Cortex of kidney (tissue), 1 donor: ENCODE results near the gene MTM1.

Experiments
- DNase-seq: peaks from one replicate; lab custom pipeline; 2025; lab: John Stamatoyannopoulos, UW

MTM1 gene

DNA sequence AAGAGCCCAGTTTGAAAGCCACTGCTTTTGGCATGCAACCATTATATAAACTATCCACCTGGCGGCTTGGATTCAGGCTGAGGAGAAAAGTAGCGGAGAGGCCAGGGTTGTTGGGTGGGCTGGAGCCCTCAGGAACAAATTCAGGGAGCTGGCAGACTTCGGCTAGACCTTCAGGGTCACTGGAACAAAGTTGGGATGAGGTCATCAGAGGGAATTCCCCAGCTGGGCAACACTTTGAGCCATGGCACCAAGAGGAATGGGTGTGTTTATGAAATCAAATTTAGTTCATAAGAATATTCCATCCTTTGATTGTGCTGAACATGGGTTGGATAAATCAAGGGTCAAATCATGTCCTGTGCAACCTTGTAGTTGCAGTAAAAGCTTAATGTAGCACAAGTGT is 146.8 kb downstream of the MTM1 start:
- DNase-seq: no peak

GRCh38 chrX:150719621-150720020 is 151.2 kb downstream of the MTM1 start:
- no peak for DNase-seq
